Measurements from ENCODE around the gene MYH1.

DNA sequence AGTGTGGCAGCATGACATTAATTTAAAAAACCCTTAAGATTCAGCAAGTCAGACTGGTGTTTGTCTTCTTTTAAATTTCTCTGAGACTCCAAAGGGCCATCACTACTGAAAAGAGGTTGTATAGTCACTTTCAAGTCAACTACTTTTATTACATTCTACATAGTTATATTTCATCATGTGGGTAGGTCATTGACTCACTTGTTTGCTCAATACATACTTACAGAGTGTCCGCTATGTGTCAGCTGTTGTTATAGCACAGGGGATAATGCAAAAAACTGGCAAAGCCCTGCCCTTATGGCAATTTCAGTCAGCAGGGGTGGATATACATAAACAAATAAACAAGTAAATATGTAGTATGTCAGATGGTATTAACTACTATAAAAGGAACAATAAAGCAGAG, 46.5 kb downstream of the MYH1 start:
- TF ChIP-seq, protein P1, sequence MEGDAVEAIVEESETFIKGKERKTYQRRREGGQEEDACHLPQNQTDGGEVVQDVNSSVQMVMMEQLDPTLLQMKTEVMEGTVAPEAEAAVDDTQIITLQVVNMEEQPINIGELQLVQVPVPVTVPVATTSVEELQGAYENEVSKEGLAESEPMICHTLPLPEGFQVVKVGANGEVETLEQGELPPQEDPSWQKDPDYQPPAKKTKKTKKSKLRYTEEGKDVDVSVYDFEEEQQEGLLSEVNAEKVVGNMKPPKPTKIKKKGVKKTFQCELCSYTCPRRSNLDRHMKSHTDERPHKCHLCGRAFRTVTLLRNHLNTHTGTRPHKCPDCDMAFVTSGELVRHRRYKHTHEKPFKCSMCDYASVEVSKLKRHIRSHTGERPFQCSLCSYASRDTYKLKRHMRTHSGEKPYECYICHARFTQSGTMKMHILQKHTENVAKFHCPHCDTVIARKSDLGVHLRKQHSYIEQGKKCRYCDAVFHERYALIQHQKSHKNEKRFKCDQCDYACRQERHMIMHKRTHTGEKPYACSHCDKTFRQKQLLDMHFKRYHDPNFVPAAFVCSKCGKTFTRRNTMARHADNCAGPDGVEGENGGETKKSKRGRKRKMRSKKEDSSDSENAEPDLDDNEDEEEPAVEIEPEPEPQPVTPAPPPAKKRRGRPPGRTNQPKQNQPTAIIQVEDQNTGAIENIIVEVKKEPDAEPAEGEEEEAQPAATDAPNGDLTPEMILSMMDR (IDR thresholded peaks at IDR 0.05; ENCODE audit: low read depth, low read length, missing input control): no peak
- no peak for TF ChIP-seq YY1 (IDR thresholded peaks at IDR 0.05)
- no peak for TF ChIP-seq GABPA (IDR thresholded peaks at IDR 0.05 in 1 of 2, conservative IDR thresholded peaks at IDR 0.05 in 1 of 2)
- no peak for TF ChIP-seq RAD21 (IDR thresholded peaks at IDR 0.05)
- TF ChIP-seq, protein P2, sequence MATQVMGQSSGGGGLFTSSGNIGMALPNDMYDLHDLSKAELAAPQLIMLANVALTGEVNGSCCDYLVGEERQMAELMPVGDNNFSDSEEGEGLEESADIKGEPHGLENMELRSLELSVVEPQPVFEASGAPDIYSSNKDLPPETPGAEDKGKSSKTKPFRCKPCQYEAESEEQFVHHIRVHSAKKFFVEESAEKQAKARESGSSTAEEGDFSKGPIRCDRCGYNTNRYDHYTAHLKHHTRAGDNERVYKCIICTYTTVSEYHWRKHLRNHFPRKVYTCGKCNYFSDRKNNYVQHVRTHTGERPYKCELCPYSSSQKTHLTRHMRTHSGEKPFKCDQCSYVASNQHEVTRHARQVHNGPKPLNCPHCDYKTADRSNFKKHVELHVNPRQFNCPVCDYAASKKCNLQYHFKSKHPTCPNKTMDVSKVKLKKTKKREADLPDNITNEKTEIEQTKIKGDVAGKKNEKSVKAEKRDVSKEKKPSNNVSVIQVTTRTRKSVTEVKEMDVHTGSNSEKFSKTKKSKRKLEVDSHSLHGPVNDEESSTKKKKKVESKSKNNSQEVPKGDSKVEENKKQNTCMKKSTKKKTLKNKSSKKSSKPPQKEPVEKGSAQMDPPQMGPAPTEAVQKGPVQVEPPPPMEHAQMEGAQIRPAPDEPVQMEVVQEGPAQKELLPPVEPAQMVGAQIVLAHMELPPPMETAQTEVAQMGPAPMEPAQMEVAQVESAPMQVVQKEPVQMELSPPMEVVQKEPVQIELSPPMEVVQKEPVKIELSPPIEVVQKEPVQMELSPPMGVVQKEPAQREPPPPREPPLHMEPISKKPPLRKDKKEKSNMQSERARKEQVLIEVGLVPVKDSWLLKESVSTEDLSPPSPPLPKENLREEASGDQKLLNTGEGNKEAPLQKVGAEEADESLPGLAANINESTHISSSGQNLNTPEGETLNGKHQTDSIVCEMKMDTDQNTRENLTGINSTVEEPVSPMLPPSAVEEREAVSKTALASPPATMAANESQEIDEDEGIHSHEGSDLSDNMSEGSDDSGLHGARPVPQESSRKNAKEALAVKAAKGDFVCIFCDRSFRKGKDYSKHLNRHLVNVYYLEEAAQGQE (IDR thresholded peaks at IDR 0.05): no peak
- no peak for TF ChIP-seq TAF1 (conservative IDR thresholded peaks at IDR 0.05)
- TF ChIP-seq, protein P3, sequence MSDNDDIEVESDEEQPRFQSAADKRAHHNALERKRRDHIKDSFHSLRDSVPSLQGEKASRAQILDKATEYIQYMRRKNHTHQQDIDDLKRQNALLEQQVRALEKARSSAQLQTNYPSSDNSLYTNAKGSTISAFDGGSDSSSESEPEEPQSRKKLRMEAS (IDR thresholded peaks at IDR 0.05): no peak
- TF ChIP-seq, protein P4, sequence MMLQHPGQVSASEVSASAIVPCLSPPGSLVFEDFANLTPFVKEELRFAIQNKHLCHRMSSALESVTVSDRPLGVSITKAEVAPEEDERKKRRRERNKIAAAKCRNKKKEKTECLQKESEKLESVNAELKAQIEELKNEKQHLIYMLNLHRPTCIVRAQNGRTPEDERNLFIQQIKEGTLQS (IDR thresholded peaks at IDR 0.05): no peak
- TF ChIP-seq, protein P5, sequence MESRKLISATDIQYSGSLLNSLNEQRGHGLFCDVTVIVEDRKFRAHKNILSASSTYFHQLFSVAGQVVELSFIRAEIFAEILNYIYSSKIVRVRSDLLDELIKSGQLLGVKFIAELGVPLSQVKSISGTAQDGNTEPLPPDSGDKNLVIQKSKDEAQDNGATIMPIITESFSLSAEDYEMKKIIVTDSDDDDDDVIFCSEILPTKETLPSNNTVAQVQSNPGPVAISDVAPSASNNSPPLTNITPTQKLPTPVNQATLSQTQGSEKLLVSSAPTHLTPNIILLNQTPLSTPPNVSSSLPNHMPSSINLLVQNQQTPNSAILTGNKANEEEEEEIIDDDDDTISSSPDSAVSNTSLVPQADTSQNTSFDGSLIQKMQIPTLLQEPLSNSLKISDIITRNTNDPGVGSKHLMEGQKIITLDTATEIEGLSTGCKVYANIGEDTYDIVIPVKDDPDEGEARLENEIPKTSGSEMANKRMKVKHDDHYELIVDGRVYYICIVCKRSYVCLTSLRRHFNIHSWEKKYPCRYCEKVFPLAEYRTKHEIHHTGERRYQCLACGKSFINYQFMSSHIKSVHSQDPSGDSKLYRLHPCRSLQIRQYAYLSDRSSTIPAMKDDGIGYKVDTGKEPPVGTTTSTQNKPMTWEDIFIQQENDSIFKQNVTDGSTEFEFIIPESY (IDR thresholded peaks at IDR 0.05): no peak
- no peak for TF ChIP-seq SP1 (IDR thresholded peaks at IDR 0.05)

Measured in liver (tissue), 3 donors.